NAMALWA (cell line): ENCODE measurements around the gene STX17.
A peak's percentile ranks its signal among the peaks of the same experiment; 100 is the strongest.
"Not testable (repeated sequence)": the region's sequence is repeated elsewhere in the genome, so short reads cannot be mapped to it uniquely, and the experiment has no call there.

Experiments
- DNase-seq: peaks from one replicate; pipeline ENCODE4 v3.0.0-alpha.2; 2015; ENCODE audit warnings: low spot score

STX17 gene

DNA sequence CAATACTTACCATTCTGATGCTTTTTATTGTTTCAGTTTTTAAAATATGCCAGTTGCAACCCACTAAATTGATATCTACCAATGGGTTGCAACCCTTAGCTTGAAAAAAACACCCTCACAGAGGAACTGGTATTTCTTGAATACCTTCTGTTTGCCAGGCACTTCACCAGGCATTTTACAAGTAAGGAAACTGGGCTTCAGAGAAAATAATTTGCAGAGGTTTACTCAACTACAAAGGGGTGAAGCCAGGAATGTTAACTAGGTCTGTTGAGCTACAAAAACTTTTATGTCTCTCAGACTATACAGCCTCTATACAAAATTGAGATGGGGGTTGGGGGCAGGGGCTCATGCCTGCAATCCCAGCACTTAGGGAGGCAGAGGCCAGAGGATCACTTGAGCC, 65.0 kb downstream of the STX17 start:
- no peak for DNase-seq

GRCh38 chr9:99973455-99973854, 67.0 kb downstream of the STX17 start:
- DNase-seq: no peak

DNA sequence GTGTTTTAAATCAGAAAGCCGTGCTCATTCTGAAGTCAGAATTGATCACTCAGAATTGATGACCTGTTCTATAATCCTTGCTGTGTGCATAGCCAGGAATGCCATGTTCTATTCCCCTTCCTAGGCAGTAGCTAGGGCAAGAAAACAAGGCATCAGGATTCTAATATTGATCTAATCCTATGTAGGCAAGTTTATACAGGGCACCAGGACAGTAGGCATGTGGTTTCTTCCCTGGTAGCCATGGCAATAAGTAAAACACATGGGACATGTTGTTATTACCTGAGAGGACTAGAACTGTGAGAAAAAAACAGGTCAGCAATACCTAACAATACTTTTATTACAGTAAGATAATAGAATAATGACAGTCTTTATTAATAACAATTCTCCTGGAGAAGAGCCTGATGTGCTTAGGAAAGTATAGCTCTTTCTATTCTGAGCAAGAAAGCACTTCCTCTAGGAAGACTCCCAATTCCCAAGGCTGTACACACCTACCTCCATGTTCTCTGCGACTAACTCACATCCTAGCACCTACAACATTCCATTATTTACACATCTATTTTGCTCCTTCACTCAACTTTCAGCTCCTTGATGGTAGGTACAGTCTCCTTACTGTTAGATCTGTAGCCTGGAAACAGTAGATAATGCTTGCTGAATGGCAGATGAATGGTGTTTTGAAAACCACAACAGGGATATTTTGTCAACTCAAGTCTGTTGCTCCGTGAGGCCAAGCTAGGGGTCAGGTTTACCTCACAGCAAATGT, 70.8 kb downstream of the STX17 start:
- no peak for DNase-seq

GRCh38 chr9:99978221-99978620, 71.8 kb downstream of the STX17 start:
- no peak for DNase-seq

DNA sequence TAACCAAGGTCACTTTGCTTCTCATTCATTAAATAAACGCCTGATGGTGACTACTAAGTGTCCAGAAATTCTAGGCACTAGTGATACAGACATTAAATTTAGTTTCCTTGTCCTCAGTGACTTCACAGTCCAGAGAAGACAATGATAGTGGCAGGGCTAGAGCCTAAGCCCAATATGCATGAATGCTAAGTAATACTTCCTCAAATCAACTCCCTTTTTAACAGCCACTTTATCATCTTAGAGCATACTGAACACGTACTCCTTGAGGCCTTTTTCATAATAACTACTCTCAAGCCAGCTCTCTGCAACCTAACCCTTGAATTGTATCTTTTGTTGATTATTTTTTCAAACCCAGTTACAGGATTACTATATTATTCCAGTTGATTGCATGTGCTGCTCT, 74.1 kb downstream of the STX17 start:
- no peak for DNase-seq

- DNase-seq: no peak
Observed at GRCh38 chr9:99986642-99987041, 80.2 kb downstream of the STX17 start.

DNA sequence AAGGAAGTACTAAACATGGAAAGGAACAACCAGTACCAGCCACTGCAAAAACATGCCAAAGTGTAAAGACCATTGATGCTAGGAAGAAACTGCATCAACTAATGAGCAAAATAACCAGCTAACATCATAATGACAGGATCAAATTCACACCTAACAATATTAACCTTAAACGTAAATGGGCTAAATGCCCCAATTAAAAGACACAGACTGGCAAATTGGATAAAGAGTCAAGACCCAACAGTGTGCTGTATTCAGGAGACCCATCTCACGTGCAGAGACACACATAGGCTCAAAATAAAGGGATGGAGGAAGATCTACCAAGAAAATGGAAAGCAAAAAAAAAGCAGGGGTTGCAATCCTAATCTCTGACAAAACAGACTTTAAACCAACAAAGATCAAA, 84.1 kb downstream of the STX17 start:
- not testable (repeated sequence) for DNase-seq

GRCh38 chr9:99998266-99998665, 91.8 kb downstream of the STX17 start:
- no peak for DNase-seq

GRCh38 chr9:99998866-99999265, 92.4 kb downstream of the STX17 start:
- no peak for DNase-seq

DNA sequence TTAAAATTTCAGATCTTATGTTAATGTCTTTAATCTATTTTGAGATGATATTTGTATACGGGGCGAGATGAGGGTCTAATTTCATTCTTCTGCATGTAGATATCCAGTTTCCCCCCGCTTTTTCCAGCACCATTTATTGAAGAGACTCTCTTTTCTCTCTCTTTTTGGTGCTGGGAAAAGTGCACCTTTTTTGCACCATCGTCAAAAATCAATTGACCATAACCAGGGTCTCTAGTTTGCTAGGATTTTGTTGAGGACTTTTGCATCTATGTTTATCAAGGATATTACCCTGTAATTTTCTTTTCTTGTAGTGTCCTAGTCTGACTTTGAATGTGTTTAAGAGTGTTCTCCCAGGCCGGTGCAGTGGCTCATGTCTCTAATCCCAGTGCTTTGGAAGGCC, 93.3 kb downstream of the STX17 start:
- DNase-seq: no peak

DNA sequence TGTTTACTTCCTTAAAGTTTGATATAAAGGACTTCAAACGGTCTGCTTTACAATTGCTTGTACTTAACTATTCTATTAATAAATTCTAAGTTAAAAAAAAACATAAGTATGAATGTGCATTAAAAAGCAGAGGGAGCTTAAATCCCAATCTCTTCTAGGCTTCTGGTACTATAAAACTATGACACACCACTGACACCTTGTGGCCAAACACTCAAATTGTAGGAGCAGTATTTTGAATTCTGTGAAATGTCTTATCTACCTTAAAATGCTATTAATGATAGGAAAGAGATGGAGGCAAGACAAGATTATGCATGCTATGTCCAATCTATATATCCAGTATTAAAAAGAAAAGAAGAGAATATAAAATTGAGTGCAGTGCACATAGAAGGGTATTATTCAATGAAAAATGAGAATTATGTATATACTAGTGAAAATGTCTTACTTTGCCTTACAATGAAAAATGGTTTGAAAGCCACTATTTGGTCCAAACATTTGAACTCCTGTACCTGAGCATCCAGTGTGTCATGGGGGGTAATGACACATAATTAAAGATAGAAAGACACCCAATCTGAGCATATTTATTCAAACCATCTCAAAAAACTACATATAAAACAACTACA, 104.7 kb downstream of the STX17 start:
- peak; percentile 84 for DNase-seq

GRCh38 chr9:100012279-100012678, 105.8 kb downstream of the STX17 start:
- no peak for DNase-seq

GRCh38 chr9:100013573-100013972, 107.1 kb downstream of the STX17 start:
- no peak for DNase-seq

DNA sequence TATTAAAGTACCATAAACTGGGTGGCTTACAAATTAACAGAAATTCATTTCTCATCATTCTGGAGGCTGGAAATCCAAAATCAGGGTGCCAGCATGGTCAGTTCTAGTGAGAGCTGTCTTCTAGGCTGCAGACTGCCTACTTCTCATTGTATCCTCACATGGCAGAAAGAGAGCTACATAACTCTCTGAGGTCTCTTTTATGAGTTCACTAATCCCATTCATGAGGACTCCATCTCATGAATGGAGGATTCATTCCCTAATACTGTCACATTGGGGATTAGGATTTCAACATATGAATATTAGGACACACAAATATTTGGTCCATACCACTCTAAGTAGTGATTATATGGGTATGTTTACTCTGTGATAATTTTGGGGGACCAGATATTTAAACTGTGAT, 108.4 kb downstream of the STX17 start:
- DNase-seq: no peak

- no peak for DNase-seq
Observed at GRCh38 chr9:100019541-100019940, 113.1 kb downstream of the STX17 start.
